Loucy (cell line): ENCODE results near the gene GAPDHS.

Source experiments
- H2AFZ ChIP-seq: fragments of 200-600 bp; sonication (generic); 2 replicates; pipeline ENCODE4 v1.6.0; 2016; ENCODE audit warnings: antibody characterized with exemption, mild to moderate bottlenecking, low read length, moderate library complexity
- H3F3A ChIP-seq: fragments of 200-600 bp; 2 replicates; pipeline ENCODE4 v1.6.0; 2016; ENCODE audit warnings: antibody characterized with exemption, low read depth, mild to moderate bottlenecking
- H3K27me3 ChIP-seq: fragments of 200-600 bp; sonication (generic); 2 replicates; pipeline ENCODE4 v1.6.1; 2014; ENCODE audit warnings: low read length, mild to moderate bottlenecking; ENCODE audit not compliant: insufficient read depth, poor library complexity, severe bottlenecking
- H3K36me3 ChIP-seq: fragments of 200-600 bp; sonication (generic); 2 replicates; pipeline ENCODE4 v1.6.1; 2016; ENCODE audit warnings: low read length; ENCODE audit not compliant: insufficient read depth
- H3K4me1 ChIP-seq: fragments of 200-600 bp; sonication (generic); 2 replicates; pipeline ENCODE4 v1.5.1; 2014; ENCODE audit warnings: low read length, mild to moderate bottlenecking; ENCODE audit not compliant: insufficient read depth, poor library complexity, severe bottlenecking
- H3K4me2 ChIP-seq: fragments of 200-600 bp; sonication (generic); 2 replicates; pipeline ENCODE4 v1.6.0; 2014; ENCODE audit warnings: antibody characterized with exemption, low read length, low read depth, mild to moderate bottlenecking; ENCODE audit not compliant: poor library complexity, severe bottlenecking
- H3K4me3 ChIP-seq: fragments of 200-600 bp; sonication (generic); 2 replicates; pipeline ENCODE4 v1.5.1; 2014; ENCODE audit warnings: low read length, mild to moderate bottlenecking, mixed read lengths; ENCODE audit not compliant: poor library complexity, severe bottlenecking
- H3K79me2 ChIP-seq: fragments of 200-600 bp; sonication (generic); 2 replicates; pipeline ENCODE4 v1.6.1; 2014; ENCODE audit warnings: low read length; ENCODE audit not compliant: insufficient read depth
- H3K9ac ChIP-seq: fragments of 200-600 bp; sonication (generic); 2 replicates; pipeline ENCODE4 v1.6.0; 2014; ENCODE audit warnings: mild to moderate bottlenecking, low read depth, low read length, moderate library complexity; ENCODE audit not compliant: poor library complexity, severe bottlenecking
- H3K9me2 ChIP-seq: fragments of 200-600 bp; sonication (generic); replicated peaks from 2 replicates; pipeline ENCODE4 v1.6.1; 2016; ENCODE audit warnings: low read depth, low read length, mixed read lengths
- H3K9me3 ChIP-seq: fragments of 200-600 bp; sonication (generic); 2 replicates; pipeline ENCODE4 v1.6.1; 2014; ENCODE audit warnings: mild to moderate bottlenecking, antibody characterized with exemption, low read length, low read depth; ENCODE audit not compliant: insufficient read depth
- H4K20me1 ChIP-seq: fragments of 200-600 bp; sonication (generic); 2 replicates; pipeline ENCODE4 v1.6.0; 2014; ENCODE audit warnings: antibody characterized with exemption, low read length, mild to moderate bottlenecking; ENCODE audit not compliant: insufficient read depth, poor library complexity, severe bottlenecking
- CTCF ChIP-seq: fragments of 200-600 bp; sonication (generic); conservative IDR thresholded peaks from 2 replicates; pipeline ENCODE4 v1.5.1; 2014; ENCODE audit warnings: mild to moderate bottlenecking, antibody characterized with exemption, low read length
- EZH2phosphoT487 ChIP-seq: fragments of 200-600 bp; IDR thresholded peaks from 2 replicates; pipeline ENCODE4 v1.6.1; 2018; ENCODE audit warnings: antibody characterized with exemption, mild to moderate bottlenecking, moderate library complexity, borderline replicate concordance

GAPDHS gene

GRCh38 chr19:35512831-35513627 is 20.2 kb upstream of the GAPDHS start:
- Histone ChIP-seq H3K4me1 (peaks cover 13% of the 10 kb centered on the region), H3K9me2 (no peaks in the 10 kb centered on the region), H3K36me3 (no peaks in the 10 kb centered on the region), H2AFZ (no peak overlapping the region), H3K79me2 (no peaks in the 10 kb centered on the region), H3K4me3 (no peak overlapping the region), H3K27me3 (no peaks in the 10 kb centered on the region), H3K9ac (no peak overlapping the region), H3F3A (no peaks in the 10 kb centered on the region), H3K4me2 (no peak overlapping the region), H4K20me1 (no peaks in the 10 kb centered on the region), H3K9me3 (no peaks in the 10 kb centered on the region)
- TF ChIP-seq EZH2phosphoT487 (no peak), CTCF (no peak)

- Histone ChIP-seq H3K4me3 (no peak within 1 kb of the TSS), H3K4me2 (no peak within 1 kb of the TSS), H4K20me1 (no peaks in the 10 kb centered on the region), H3K9ac (no peak within 1 kb of the TSS), H3K27me3 (no peaks in the 10 kb centered on the region), H3K9me2 (no peaks in the 10 kb centered on the region), H3K9me3 (no peaks in the 10 kb centered on the region), H2AFZ (no peak within 1 kb of the TSS), H3F3A (no peaks in the 10 kb centered on the region), H3K79me2 (no peaks in the 10 kb centered on the region), H3K36me3 (no peaks in the 10 kb centered on the region), H3K4me1 (peaks cover 13% of the 10 kb centered on the region)
- TF ChIP-seq CTCF (0 out of 2 replicates have a peak, but pooled peaks have one; percentile 9), EZH2phosphoT487 (no peak)
These were observed 19.5 kb upstream of the GAPDHS start, which contains the start of gene DMKN for GRCh38 chr19:35513628-35514281. TSS of gene DMKN (minus strand) at chr19:35513649. CDS start at chr19:35513475, 174 bp downstream.

- H3K9me2 ChIP-seq: no peaks in the 10 kb centered on the region
- TF ChIP-seq EZH2phosphoT487 (no peak), CTCF (no peak)
- no peak overlapping the region for H3K4me2 ChIP-seq
- no peaks in the 10 kb centered on the region for H3K27me3 ChIP-seq
- no peaks in the 10 kb centered on the region for H3F3A ChIP-seq
- H3K4me3 ChIP-seq: no peak overlapping the region
- H3K79me2 ChIP-seq: no peaks in the 10 kb centered on the region
- H3K9ac ChIP-seq: no peak overlapping the region
- no peaks in the 10 kb centered on the region for H4K20me1 ChIP-seq
- H3K9me3 ChIP-seq: no peaks in the 10 kb centered on the region
- no peak overlapping the region for H2AFZ ChIP-seq
- no peaks in the 10 kb centered on the region for H3K36me3 ChIP-seq
- H3K4me1 ChIP-seq: peaks cover 10% of the 10 kb centered on the region
These were observed 18.9 kb upstream of the GAPDHS start for GRCh38 chr19:35514282-35514809.
